D721Med (cell line): ENCODE measurements around the gene BBS5.

ENCODE experiments used
- DNase-seq: peaks from one replicate; pipeline ENCODE4 v3.0.0; 2011; ENCODE audit warnings: low spot score; ENCODE audit not compliant: insufficient read length
- FAIRE-seq: peaks from 2 replicates; lab custom pipeline; 2011; peaks lifted over from hg19 to GRCh38; lab: Jason Lieb, UNC
- TF ChIP-seq, protein P1 (sequence below): IDR thresholded peaks from 2 replicates; pipeline ENCODE4 v1.5.1; 2012; ENCODE audit warnings: mild to moderate bottlenecking, control low read depth; ENCODE audit not compliant: insufficient read depth; ENCODE audit errors: missing control alignments

BBS5 gene

DNA sequence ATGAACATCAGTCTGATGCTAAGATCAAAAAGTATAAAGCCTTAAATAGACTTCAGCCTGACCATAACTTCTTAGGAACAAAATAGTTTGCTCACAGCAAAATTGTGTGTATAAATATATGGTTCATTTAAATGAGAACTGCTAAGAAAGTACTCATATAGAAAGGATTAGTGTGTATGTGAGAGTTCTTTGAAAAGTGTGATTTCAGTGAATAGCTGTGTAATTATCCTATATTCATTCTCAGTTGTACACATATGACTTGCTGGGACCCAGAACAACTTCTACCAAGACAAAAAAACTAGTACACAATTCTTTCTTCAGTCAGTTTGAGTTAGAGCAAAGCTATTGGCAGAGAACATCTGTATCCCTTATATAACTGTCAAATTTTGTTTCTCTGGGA, 7.2 kb downstream of the BBS5 start:
- TF ChIP-seq, protein P1, sequence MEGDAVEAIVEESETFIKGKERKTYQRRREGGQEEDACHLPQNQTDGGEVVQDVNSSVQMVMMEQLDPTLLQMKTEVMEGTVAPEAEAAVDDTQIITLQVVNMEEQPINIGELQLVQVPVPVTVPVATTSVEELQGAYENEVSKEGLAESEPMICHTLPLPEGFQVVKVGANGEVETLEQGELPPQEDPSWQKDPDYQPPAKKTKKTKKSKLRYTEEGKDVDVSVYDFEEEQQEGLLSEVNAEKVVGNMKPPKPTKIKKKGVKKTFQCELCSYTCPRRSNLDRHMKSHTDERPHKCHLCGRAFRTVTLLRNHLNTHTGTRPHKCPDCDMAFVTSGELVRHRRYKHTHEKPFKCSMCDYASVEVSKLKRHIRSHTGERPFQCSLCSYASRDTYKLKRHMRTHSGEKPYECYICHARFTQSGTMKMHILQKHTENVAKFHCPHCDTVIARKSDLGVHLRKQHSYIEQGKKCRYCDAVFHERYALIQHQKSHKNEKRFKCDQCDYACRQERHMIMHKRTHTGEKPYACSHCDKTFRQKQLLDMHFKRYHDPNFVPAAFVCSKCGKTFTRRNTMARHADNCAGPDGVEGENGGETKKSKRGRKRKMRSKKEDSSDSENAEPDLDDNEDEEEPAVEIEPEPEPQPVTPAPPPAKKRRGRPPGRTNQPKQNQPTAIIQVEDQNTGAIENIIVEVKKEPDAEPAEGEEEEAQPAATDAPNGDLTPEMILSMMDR, result no peak
- DNase-seq (no peak), FAIRE-seq (no peak)

GRCh38 chr2:169490834-169491233, 11.5 kb downstream of the BBS5 start:
- FAIRE-seq (peak; percentile 16), DNase-seq (no peak)
- TF ChIP-seq, protein P1, result no peak

DNA sequence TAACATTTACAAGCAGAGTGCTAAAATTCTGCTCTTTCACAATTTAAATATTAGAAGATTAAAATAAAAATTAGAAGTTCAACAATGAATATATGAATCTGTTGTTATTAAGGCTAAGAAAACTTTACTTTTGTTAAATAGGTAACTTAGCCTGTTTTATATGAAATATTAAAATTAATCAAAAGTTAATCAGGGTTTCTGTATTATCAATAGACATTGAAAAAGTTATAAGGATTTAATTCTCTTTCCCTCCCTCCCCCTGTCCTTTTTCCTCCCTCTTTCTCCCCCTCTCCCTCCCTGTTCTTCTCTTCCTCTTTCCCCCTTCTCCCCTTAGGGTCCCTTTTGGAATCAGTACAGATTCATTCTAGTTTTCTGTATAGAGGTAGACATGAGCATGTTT, 12.1 kb downstream of the BBS5 start:
- no peak for FAIRE-seq
- TF ChIP-seq, protein P1, result no peak
- DNase-seq, result no peak

DNA sequence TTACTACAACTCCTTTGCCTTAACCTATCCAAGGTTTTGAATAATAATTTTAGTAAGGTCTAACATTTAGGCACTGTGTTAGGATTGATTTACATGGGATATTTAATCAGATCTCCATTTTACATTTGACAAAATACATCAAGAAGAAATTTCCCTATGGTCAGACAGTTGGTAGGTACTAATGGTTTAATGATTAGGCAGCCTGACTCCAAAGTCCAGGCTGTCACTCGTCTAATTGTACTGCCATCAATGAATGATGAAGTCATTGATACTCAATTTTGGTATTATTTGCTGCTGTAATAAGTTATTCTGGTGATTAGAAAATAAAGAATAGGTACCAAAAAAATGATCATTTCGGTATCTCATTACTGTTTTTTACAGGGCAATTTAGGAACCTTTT, 14.1 kb downstream of the BBS5 start:
- TF ChIP-seq, protein P1, result no peak
- no peak for DNase-seq
- no peak for FAIRE-seq

DNA sequence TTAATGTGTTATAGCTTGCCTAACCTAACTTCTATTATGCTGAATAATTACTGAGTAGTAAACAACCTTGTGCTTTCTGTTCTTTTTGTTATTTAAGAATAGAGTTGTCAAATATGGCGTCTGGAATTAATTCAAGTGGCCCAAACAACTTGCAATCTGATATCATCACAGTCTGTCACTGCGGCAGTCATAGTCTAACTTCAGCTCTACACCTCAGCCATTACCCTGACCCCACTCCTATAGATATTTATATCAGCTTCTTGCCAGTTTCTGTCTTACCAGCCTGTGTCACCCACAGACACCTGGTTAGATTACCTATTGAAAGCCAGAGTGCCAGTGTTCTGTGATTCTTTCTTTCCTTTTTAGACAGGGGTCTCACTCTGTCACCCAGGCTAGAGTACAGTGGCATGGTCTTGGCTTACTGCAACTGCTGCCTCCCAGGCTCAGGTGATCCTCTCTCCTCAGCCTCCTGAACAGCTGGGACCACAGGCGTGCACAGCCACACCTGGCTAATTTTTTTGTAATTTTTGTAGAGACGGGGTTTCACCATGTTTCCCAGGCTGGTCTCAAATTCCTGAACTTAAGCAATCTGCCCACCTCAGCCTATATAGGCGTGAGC, 16.1 kb downstream of the BBS5 start:
- TF ChIP-seq, protein P1, result no peak
- FAIRE-seq (no peak), DNase-seq (no peak)

DNA sequence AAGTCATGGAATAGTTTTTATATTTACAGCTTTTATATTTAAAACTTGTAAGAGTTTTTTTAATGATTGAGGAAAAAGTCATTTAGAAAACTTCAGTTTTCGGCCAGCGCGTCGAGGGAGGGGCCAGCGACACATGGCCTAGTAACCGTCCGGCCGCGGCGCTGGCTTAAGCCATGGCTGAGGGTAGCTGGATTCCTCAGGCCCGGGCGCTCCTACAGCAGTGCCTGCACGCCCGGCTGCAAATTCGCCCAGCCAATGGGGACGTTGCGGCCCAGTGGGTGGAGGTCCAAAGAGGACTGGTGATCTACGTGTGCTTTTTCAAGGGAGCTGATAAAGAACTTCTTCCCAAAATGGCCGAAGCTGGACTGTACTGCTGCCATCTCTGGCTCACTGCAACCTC, 25.4 kb downstream of the BBS5 start:
- TF ChIP-seq, protein P1, result no peak
- no peak for FAIRE-seq
- DNase-seq, result no peak

DNA sequence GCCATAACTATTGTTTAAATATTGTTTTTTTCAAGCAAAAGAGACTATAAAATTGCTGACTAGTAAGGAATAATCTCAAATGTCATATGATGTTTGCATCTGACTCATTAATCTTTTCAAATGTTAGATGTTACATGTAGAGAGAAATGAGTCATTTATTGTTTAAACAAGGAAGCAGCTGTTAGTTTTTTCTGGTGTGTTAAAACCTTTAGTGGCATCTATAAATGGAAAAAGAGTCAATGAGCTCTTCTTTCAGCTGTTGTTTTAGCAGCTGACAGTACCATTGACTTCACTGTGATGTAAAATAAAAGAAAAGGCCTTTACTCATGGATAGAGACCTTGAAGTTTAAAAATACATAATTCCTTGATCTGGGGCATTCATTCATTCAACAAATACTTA, 28.4 kb downstream of the BBS5 start:
- DNase-seq (no peak), FAIRE-seq (peak; percentile 55)
- TF ChIP-seq, protein P1, result no peak
